Keratinocyte (primary cell): ENCODE data around the gene TMEM109. TPM values are rescaled to one million over a fixed set of nuclear protein-coding genes. Genes with fewer than 3 reads are reported as not detected.

Experiments
- DNase-seq: peaks from one replicate; pipeline ENCODE4 v3.0.0-alpha.2; 2011; ENCODE audit warnings: low read depth, missing footprints, low spot score
- FAIRE-seq: peaks from 2 replicates; lab custom pipeline; 2011; peaks lifted over from hg19 to GRCh38; lab: Jason Lieb, UNC
- H2AFZ ChIP-seq: 2 replicates; pipeline ENCODE4 v1.6.0; 2012; ENCODE audit warnings: low read length, control low read depth, inconsistent platforms; ENCODE audit not compliant: control insufficient read depth
- H3K27ac ChIP-seq: 2 replicates; pipeline ENCODE4 v1.5.1; 2011; ENCODE audit warnings: low read length; ENCODE audit not compliant: control insufficient read depth, insufficient read depth
- H3K27me3 ChIP-seq: 3 replicates; pipeline ENCODE4 v1.6.0; 2011; ENCODE audit warnings: low read length; ENCODE audit not compliant: control insufficient read depth, insufficient read depth; ENCODE audit errors: extremely low read depth
- H3K36me3 ChIP-seq, 2 experiments: 2 replicates in 1 of 2; 3 replicates in 1 of 2; pipeline ENCODE4 v1.5.1; 2011; ENCODE audit warnings: low read length in 2 of 2, mild to moderate bottlenecking in 1 of 2; ENCODE audit not compliant: control insufficient read depth in 2 of 2, insufficient read depth in 2 of 2; ENCODE audit errors: extremely low read depth in 1 of 2
- H3K4me1 ChIP-seq: 3 replicates; pipeline ENCODE4 v1.5.1; 2011; ENCODE audit warnings: low read length; ENCODE audit not compliant: control insufficient read depth, insufficient read depth; ENCODE audit errors: extremely low read depth
- H3K4me2 ChIP-seq: 3 replicates; pipeline ENCODE4 v1.6.0; 2011; ENCODE audit warnings: low read depth, low read length; ENCODE audit not compliant: control insufficient read depth, insufficient read depth; ENCODE audit errors: extremely low read depth
- H3K4me3 ChIP-seq, 3 experiments: fragments of 200-600 bp in 1 of 3; sonication (generic) in 1 of 3; 2 replicates in 2 of 3; 3 replicates in 1 of 3; pipeline ENCODE4 v1.5.1; 2011 to 2016; ENCODE audit warnings: low read length in 3 of 3, mild to moderate bottlenecking in 3 of 3, control low read depth in 2 of 3, inconsistent platforms in 1 of 3, low read depth in 1 of 3, mixed read lengths in 1 of 3, mixed run types in 1 of 3, moderate library complexity in 1 of 3; ENCODE audit not compliant: control insufficient read depth in 2 of 3, insufficient read depth in 2 of 3; ENCODE audit errors: extremely low read depth in 1 of 3
- H3K79me2 ChIP-seq: 2 replicates; pipeline ENCODE4 v1.6.0; 2012; ENCODE audit warnings: low read length; ENCODE audit not compliant: control insufficient read depth, insufficient read depth
- H3K9ac ChIP-seq: 3 replicates; pipeline ENCODE4 v1.6.0; 2011; ENCODE audit warnings: low read length; ENCODE audit not compliant: control insufficient read depth, insufficient read depth; ENCODE audit errors: extremely low read depth
- H3K9me1 ChIP-seq: 3 replicates; pipeline ENCODE4 v1.6.0; 2011; ENCODE audit warnings: low read length; ENCODE audit not compliant: control insufficient read depth, insufficient read depth; ENCODE audit errors: extremely low read depth
- H3K9me3 ChIP-seq: 2 replicates; pipeline ENCODE4 v1.5.1; 2012; ENCODE audit warnings: low read depth, low read length; ENCODE audit not compliant: control insufficient read depth
- H4K20me1 ChIP-seq: 3 replicates; pipeline ENCODE4 v1.6.0; 2011; ENCODE audit warnings: low read length; ENCODE audit not compliant: control insufficient read depth, insufficient read depth; ENCODE audit errors: extremely low read depth
- CTCF ChIP-seq, 3 experiments: IDR thresholded peaks in 1 of 3; conservative IDR thresholded peaks in 1 of 3; optimal IDR thresholded peaks in 1 of 3; 2 replicates in 2 of 3; 3 replicates in 1 of 3; pipeline versions ENCODE3 to v1.5.1; 2011; ENCODE audit warnings: low read length in 3 of 3, mild to moderate bottlenecking in 3 of 3, moderate library complexity in 2 of 3, control low read depth in 1 of 3, inconsistent platforms in 1 of 3; ENCODE audit not compliant: insufficient read depth in 2 of 3; ENCODE audit errors: extremely low read depth in 1 of 3
- EZH2 ChIP-seq: IDR thresholded peaks from one replicate; pipeline ENCODE4 v1.6.1; 2012; ENCODE audit warnings: inconsistent platforms, mild to moderate bottlenecking, low read length, moderate library complexity
- dilution Hi-C: fragments of 300-500 bp; cut with MboI; formaldehyde crosslinking; loops from one replicate; pipeline ENCODE4 v1.7.0; 2020; ENCODE audit warnings: low sequenced_read_pairs; ENCODE audit not compliant: extremely low pct_ligation_motif_present
- polyA plus RNA-seq, 5 experiments: library from polyadenylated mRNA; depleted of rRNA in 3 of 5; stranded (reverse) in 3 of 5; stranded (forward) in 1 of 5; unstranded in 1 of 5; fragments of >200 nt; gene quantifications; 1 replicate in 1 of 5; 2 replicates in 3 of 5; 3 replicates in 1 of 5; pipeline versions ENCODE4 v1.2.1 to v1.2.3, GENCODE V29; 2011 to 2012; ENCODE audit warnings: missing spikeins in 2 of 5, low read depth in 1 of 5, low replicate concordance in 1 of 5

TMEM109 gene
- polyA plus RNA-seq, 1 donor (not counting 4 experiments of a cell fraction or from before 2014, with no cell fraction given) = 25.2 TPM

GRCh38 chr11:60928563-60929001 is 14.6 kb downstream of the TMEM109 start:
- no peak overlapping the region for H3K4me3 ChIP-seq
- no peaks in the 10 kb centered on the region for H3K27me3 ChIP-seq
- no peak overlapping the region for H3K27ac ChIP-seq
- TF ChIP-seq CTCF (optimal IDR thresholded peaks at IDR 0.05 in 1 of 3, IDR thresholded peaks at IDR 0.05 in 1 of 3, conservative IDR thresholded peaks at IDR 0.05 in 1 of 3; ENCODE audit: extremely low read depth in 1 of 3, insufficient read depth in 2 of 3, low read length in 3 of 3) (no peak), EZH2 (no peak)
- H3K4me1 ChIP-seq = peaks cover 18% of the 10 kb centered on the region
- dilution Hi-C loops = no loop called here
- no peak overlapping the region for H2AFZ ChIP-seq
- no peak overlapping the region for H3K4me2 ChIP-seq
- no peaks in the 10 kb centered on the region for H3K9me1 ChIP-seq
- no peaks in the 10 kb centered on the region for H3K9me3 ChIP-seq
- H4K20me1 ChIP-seq = no peaks in the 10 kb centered on the region
- no peak for DNase-seq
- no peaks in the 10 kb centered on the region for H3K79me2 ChIP-seq
- FAIRE-seq = no peak
- H3K9ac ChIP-seq = no peak overlapping the region
- H3K36me3 ChIP-seq = peaks cover 12 to 36% of the 10 kb centered on the region in 2 experiments

DNA sequence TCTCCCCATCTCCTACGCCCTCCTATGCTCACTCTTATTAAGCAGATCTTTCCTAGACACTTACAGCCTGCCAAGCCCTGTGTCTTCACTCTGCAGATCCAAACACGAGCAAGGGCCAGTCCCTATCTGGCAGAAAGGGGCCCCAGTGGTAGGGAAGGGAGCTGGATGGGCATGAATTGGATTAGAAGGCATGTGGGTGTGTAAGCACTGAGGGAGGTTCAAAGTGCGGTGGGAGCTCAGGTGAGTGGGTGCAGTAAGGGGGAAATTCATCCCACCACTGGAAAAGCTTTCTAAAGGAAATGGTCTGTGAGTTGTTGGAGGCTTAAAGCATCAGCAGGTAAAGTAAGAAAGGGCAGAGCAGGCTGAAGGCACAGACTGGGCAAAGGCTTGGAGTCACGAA is 15.8 kb downstream of the TMEM109 start:
- DNase-seq = no peak
- H3K27ac ChIP-seq = no peak overlapping the region
- H2AFZ ChIP-seq = no peak overlapping the region
- H3K9me3 ChIP-seq = no peaks in the 10 kb centered on the region
- no peak overlapping the region for H3K9ac ChIP-seq
- H3K4me3 ChIP-seq = no peak overlapping the region
- H3K27me3 ChIP-seq = no peaks in the 10 kb centered on the region
- no peaks in the 10 kb centered on the region for H3K79me2 ChIP-seq
- peaks cover 12% of the 10 kb centered on the region for H3K4me1 ChIP-seq
- dilution Hi-C loops = no loop called here
- no peak overlapping the region for H3K4me2 ChIP-seq
- no peaks in the 10 kb centered on the region for H3K9me1 ChIP-seq
- H3K36me3 ChIP-seq = peaks cover 12 to 36% of the 10 kb centered on the region in 2 experiments
- no peak for FAIRE-seq
- no peak for TF ChIP-seq EZH2
- TF ChIP-seq CTCF (optimal IDR thresholded peaks at IDR 0.05 in 1 of 3, IDR thresholded peaks at IDR 0.05 in 1 of 3, conservative IDR thresholded peaks at IDR 0.05 in 1 of 3; ENCODE audit: extremely low read depth in 1 of 3, insufficient read depth in 2 of 3, low read length in 3 of 3) = no peak
- no peaks in the 10 kb centered on the region for H4K20me1 ChIP-seq
